Naive thymus-derived CD4-positive, alpha-beta T cell (primary cell): ENCODE measurements around the gene PCNX1. TPM values are rescaled to one million over a fixed set of nuclear protein-coding genes. Genes with fewer than 3 reads are reported as not detected.
A peak's percentile ranks its signal among the peaks of the same experiment; 100 is the strongest.

Experiments
- ATAC-seq: fragments of 150-1000 bp; cut with Tn5 transposase; 2 replicates; pipeline ENCODE4 v1.10.0; 2021; ENCODE audit warnings: mild to moderate bottlenecking, moderate library complexity
- CTCF ChIA-PET: fragments of 350-600 bp; sonication (Branson Sonifier 250); formaldehyde crosslinking; loops from one replicate; lab custom pipeline; 2021; ENCODE audit warnings: antibody characterized with exemption; lab: Charles Lee
- POLR2A ChIA-PET: fragments of 350-600 bp; sonication (Branson Sonifier 250); formaldehyde crosslinking; loops from one replicate; lab custom pipeline; 2021; ENCODE audit warnings: antibody characterized with exemption, inconsistent platforms; lab: Charles Lee
- DNase-seq, 9 donors: peaks; one replicate each; pipeline versions ENCODE4 v3.0.0 to v3.0.0-alpha.2; 2020 to 2022; ENCODE audit warnings: mixed read lengths in 1 of 9
- H3K27ac ChIP-seq: one replicate; pipeline ENCODE4 v1.7.0; 2013; ENCODE audit warnings: mild to moderate bottlenecking, low read depth, low read length, moderate library complexity
- H3K27me3 ChIP-seq, 2 donors: one replicate each; pipeline ENCODE4 v1.7.0; 2013; ENCODE audit warnings: low read length in 2 of 2, mild to moderate bottlenecking in 2 of 2, moderate library complexity in 2 of 2; ENCODE audit not compliant: control insufficient read depth in 2 of 2, insufficient read depth in 2 of 2
- H3K36me3 ChIP-seq, 3 experiments: 1 replicate in 2 of 3; 2 replicates in 1 of 3; pipeline ENCODE4 v1.7.0; 2013; ENCODE audit warnings: low read length in 3 of 3, mild to moderate bottlenecking in 3 of 3, moderate library complexity in 1 of 3; ENCODE audit not compliant: insufficient read depth in 3 of 3, control insufficient read depth in 2 of 3
- H3K4me1 ChIP-seq, 2 donors: one replicate each; pipeline ENCODE4 v1.7.0; 2013; ENCODE audit warnings: low read length in 2 of 2, mild to moderate bottlenecking in 2 of 2, moderate library complexity in 1 of 2; ENCODE audit not compliant: control insufficient read depth in 2 of 2, insufficient read depth in 2 of 2
- H3K4me3 ChIP-seq: 2 replicates; pipeline ENCODE4 v1.7.0; 2013; ENCODE audit warnings: mild to moderate bottlenecking, low read length
- H3K9me3 ChIP-seq, 3 experiments: 1 replicate in 2 of 3; 2 replicates in 1 of 3; pipeline ENCODE4 v1.7.0; 2013; ENCODE audit warnings: low read length in 3 of 3; ENCODE audit not compliant: control insufficient read depth in 2 of 3
- H3K27ac Mint-ChIP-seq, 9 donors: one replicate each; pipeline ENCODE4 v1.8.0; 2020 to 2022; ENCODE audit warnings: mixed read lengths in 9 of 9, mild to moderate bottlenecking in 8 of 9, moderate library complexity in 5 of 9, inconsistent platforms in 2 of 9
- H3K27me3 Mint-ChIP-seq, 5 donors: one replicate each; pipeline ENCODE4 v1.8.0; 2021 to 2022; ENCODE audit warnings: mixed read lengths in 5 of 5, mild to moderate bottlenecking in 1 of 5
- H3K36me3 Mint-ChIP-seq, 5 donors: one replicate each; pipeline ENCODE4 v1.8.0; 2020 to 2022; ENCODE audit warnings: mixed read lengths in 5 of 5, mild to moderate bottlenecking in 3 of 5, inconsistent platforms in 1 of 5
- H3K4me1 Mint-ChIP-seq, 7 donors: one replicate each; pipeline ENCODE4 v1.8.0; 2020 to 2022; ENCODE audit warnings: mixed read lengths in 7 of 7, mild to moderate bottlenecking in 3 of 7, inconsistent platforms in 1 of 7
- H3K4me3 Mint-ChIP-seq, 10 donors: one replicate each; pipeline ENCODE4 v1.8.0; 2020 to 2022; ENCODE audit warnings: mild to moderate bottlenecking in 10 of 10, mixed read lengths in 10 of 10, moderate library complexity in 6 of 10, inconsistent platforms in 2 of 10
- H3K9me3 Mint-ChIP-seq, 11 donors: one replicate each; pipeline ENCODE4 v1.8.0; 2020 to 2022; ENCODE audit warnings: mixed read lengths in 11 of 11, mild to moderate bottlenecking in 4 of 11, inconsistent platforms in 1 of 11, moderate library complexity in 1 of 11
- intact Hi-C, 2 donors: fragments of 100-400 bp; cut with micrococcal nuclease; formaldehyde crosslinking; loops; one replicate each; pipeline ENCODE4 v1.15.1; 2023
- polyA plus RNA-seq, 2 donors: library from polyadenylated mRNA; unstranded; fragments of 300-500 nt; fragmentation: Illumina TruSeq; gene quantifications; one replicate each; pipeline ENCODE4 v1.2.3, GENCODE V29; 2021
- total RNA-seq, 6 experiments: library from RNA in 5 of 6; stranded (reverse) in 5 of 6; gene quantifications; 1 replicate in 5 of 6; 2 replicates in 1 of 6; pipeline ENCODE4 v1.2.3 and lab custom pipeline; 2021 to 2026

The PCNX1 gene
- total and polyA plus RNA-seq, 7 experiments from 2014 or later = 11.2 to 114 (median 111) TPM

DNA sequence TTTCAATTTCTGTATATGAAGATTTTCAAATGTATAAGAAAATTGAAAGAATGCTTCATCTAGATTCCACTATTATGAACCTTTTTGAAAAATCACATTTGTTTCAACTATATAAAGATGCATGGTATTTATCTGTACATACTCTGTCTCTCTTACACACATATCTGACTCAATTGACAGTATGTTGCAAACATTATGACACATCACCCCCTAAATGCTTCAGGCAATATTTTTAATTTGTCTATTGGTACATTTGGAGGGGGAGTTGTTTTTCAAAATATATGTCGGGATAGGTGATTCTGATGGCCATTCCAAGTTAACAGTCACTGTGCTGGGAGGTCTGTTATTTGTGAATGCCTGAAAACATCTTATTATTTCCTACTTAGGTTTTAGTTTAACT is 14.4 kb downstream of the PCNX1 start:
- CTCF ChIA-PET = no interaction called here
- Mint-ChIP-seq H3K27ac (peak overlapping the region in 3 of 9 donors; percentile 9 to 83 (median 68)), H3K4me1 (peaks cover 65 to 99% (median 90%) of the 10 kb centered on the region in 7 donors), H3K27me3 (no peaks in the 10 kb centered on the region), H3K4me3 (peak overlapping the region in 3 of 10 donors; percentile 30 to 71 (median 47)), H3K9me3 (no peaks in the 10 kb centered on the region), H3K36me3 (peaks cover 4 to 12% (median 8%) of the 10 kb centered on the region in 5 donors)
- Histone ChIP-seq H3K27me3 (no peaks in the 10 kb centered on the region), H3K4me3 (no peak overlapping the region), H3K9me3 (no peaks in the 10 kb centered on the region), H3K36me3 (no peaks in the 10 kb centered on the region), H3K4me1 (peaks cover 57 to 60% of the 10 kb centered on the region in 2 donors), H3K27ac (no peak overlapping the region)
- ATAC-seq (no peak), DNase-seq (no peak)
- intact Hi-C loops = loop anchor here in 1 of 2 donors (1.0 to 2.0 kb wide), 2 partner anchors 13 to 20 kb away; no protein-coding TSS in a partner anchor
- POLR2A ChIA-PET = interaction anchor here (2.3 kb wide), 1 partner anchor 8 kb away, joined by 7 read pairs; no protein-coding TSS in a partner anchor

DNA sequence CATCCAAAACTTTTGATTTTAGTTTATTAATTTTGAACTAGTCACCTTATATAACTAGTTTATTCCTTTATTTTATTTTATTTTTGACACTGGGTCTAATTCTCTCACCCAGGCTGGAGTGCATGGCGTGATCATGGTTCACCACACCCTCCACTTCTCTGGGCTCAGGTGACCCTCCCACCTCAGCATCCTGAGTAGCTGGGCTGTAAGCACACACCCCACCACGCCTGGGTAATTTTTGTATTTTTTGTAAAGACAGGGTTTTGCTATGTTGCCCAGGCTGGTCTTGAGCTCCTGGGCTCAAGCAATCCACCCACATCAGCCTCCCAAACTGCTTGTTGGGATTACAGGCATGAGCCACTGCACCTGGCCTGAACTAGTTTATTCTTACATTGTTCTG is 17.3 kb downstream of the PCNX1 start:
- peak overlapping the region in 3 of 10 donors; percentile 16 to 33 (median 23) for H3K4me3 Mint-ChIP-seq
- Histone ChIP-seq H3K4me1 (peaks cover 46 to 48% of the 10 kb centered on the region in 2 donors), H3K36me3 (no peaks in the 10 kb centered on the region), H3K4me3 (no peak overlapping the region), H3K9me3 (no peaks in the 10 kb centered on the region), H3K27me3 (no peaks in the 10 kb centered on the region), H3K27ac (no peak overlapping the region)
- no peaks in the 10 kb centered on the region for H3K27me3 Mint-ChIP-seq
- ChIA-PET POLR2A (interaction anchor here (1.7 to 1.9 kb wide), 2 partner anchors 8 to 17 kb away, joined by 6 read pairs; no protein-coding TSS in a partner anchor), CTCF (interaction anchor here (0.6 to 1.0 kb wide), 3 partner anchors 17 to 31 kb away, joined by 3 to 4 read pairs (median 3); partner anchors contain the start of gene PCNX1)
- intact Hi-C loops = no loop called here
- no peak for DNase-seq
- peaks cover 60 to 98% (median 84%) of the 10 kb centered on the region in 7 donors for H3K4me1 Mint-ChIP-seq
- peaks cover 0 to 6% (median 0%) of the 10 kb centered on the region in 5 donors for H3K36me3 Mint-ChIP-seq
- ATAC-seq = peak; percentile 19
- H3K27ac Mint-ChIP-seq = peak overlapping the region in 1 of 9 donors; percentile 84
- no peaks in the 10 kb centered on the region for H3K9me3 Mint-ChIP-seq

DNA sequence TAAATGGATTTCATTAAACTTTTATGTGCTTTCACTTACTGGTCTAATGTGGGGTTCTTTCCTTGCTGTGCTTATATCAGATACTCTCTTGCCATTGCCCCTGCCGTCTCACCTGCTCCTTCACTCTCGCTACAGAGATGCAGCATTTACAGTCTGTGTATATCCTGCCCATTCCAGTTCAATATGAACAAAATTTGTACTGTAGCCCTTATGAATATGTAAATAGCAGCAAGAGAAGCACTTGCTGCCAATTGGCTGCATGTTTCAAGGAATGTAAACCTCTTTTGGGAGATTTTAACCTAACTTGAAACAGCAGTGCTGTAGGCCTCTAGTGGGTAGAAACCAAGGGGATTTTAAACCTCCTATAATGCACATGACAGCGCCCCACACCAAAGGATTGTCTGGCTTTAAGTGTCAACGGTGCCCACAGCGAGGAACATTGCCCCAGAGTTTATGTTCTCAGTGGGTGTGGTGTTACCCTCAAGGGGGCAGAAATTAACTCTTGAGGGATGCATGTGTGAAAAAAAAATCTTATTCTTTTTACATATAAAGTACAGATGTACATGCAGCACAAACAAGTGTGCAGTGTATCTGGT is 19.1 kb downstream of the PCNX1 start:
- H3K9me3 Mint-ChIP-seq = no peaks in the 10 kb centered on the region
- ATAC-seq (peak; percentile 83), DNase-seq (no peak)
- H3K27ac Mint-ChIP-seq = peak overlapping the region in 8 of 9 donors; percentile 8 to 86 (median 68)
- no peaks in the 10 kb centered on the region for H3K27me3 Mint-ChIP-seq
- ChIA-PET CTCF (interaction anchor here (1.3 to 1.7 kb wide), 2 partner anchors 17 to 19 kb away, joined by 5 read pairs; partner anchors contain the start of gene PCNX1), POLR2A (interaction anchor here (1.2 kb wide), 1 partner anchor 15 kb away, joined by 6 read pairs; no protein-coding TSS in a partner anchor)
- H3K36me3 Mint-ChIP-seq = peaks cover 0 to 6% (median 0%) of the 10 kb centered on the region in 5 donors
- peak overlapping the region in 9 of 10 donors; percentile 2 to 51 (median 22) for H3K4me3 Mint-ChIP-seq
- no peaks in the 10 kb centered on the region for H3K36me3 ChIP-seq
- no peaks in the 10 kb centered on the region for H3K9me3 ChIP-seq
- peaks cover 46 to 98% (median 83%) of the 10 kb centered on the region in 7 donors for H3K4me1 Mint-ChIP-seq
- no peak overlapping the region for H3K27ac ChIP-seq
- intact Hi-C loops = loop anchor here in 1 of 2 donors (1.0 kb wide), 1 partner anchor 8 kb away; no protein-coding TSS in a partner anchor
- H3K27me3 ChIP-seq = no peaks in the 10 kb centered on the region
- no peak overlapping the region for H3K4me3 ChIP-seq
- H3K4me1 ChIP-seq = peaks cover 41 to 49% of the 10 kb centered on the region in 2 donors

DNA sequence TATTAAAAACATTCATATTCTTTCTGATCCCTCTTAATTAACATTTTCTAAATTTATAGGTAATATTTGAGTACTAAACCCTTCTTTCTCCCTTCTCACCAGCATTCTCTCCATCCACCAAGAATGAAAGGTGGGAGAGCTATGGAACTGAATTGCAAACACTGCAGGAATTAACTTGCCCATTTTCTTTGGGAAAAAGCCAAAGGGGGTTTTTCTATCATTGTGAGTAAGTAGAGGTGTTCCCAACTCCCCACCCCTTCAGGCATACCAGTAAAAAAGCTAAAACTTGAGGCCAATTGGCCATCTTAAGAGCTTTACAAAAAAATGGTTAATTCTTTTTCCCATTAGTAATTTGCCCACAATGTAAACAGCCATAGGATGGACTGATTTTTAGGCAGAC is 23.7 kb downstream of the PCNX1 start:
- ATAC-seq (no peak), DNase-seq (no peak)
- H3K4me1 ChIP-seq = peaks cover 48 to 51% of the 10 kb centered on the region in 2 donors
- ChIA-PET POLR2A (interaction anchor here (1.5 to 4.0 kb wide), 4 partner anchors 10 to 25 kb away, joined by 3 to 20 read pairs (median 13); partner anchors contain the start of gene PCNX1), CTCF (interaction anchor here (1.0 to 1.7 kb wide), 3 partner anchors 10 to 24 kb away, joined by 5 to 6 read pairs (median 6); partner anchors contain the start of gene PCNX1)
- intact Hi-C loops = no loop called here
- H3K36me3 ChIP-seq = no peaks in the 10 kb centered on the region
- no peak overlapping the region for H3K4me3 ChIP-seq
- Mint-ChIP-seq H3K36me3 (peaks cover 0 to 5% (median 2%) of the 10 kb centered on the region in 5 donors), H3K9me3 (peaks cover 0 to under 1% (median 0%) of the 10 kb centered on the region in 11 donors), H3K27ac (peak overlapping the region in 8 of 9 donors; percentile 9 to 93 (median 77)), H3K27me3 (no peaks in the 10 kb centered on the region), H3K4me3 (no peak overlapping the region), H3K4me1 (peaks cover 46 to 94% (median 85%) of the 10 kb centered on the region in 7 donors)
- H3K9me3 ChIP-seq = no peaks in the 10 kb centered on the region
- H3K27me3 ChIP-seq = no peaks in the 10 kb centered on the region
- H3K27ac ChIP-seq = no peak overlapping the region

DNA sequence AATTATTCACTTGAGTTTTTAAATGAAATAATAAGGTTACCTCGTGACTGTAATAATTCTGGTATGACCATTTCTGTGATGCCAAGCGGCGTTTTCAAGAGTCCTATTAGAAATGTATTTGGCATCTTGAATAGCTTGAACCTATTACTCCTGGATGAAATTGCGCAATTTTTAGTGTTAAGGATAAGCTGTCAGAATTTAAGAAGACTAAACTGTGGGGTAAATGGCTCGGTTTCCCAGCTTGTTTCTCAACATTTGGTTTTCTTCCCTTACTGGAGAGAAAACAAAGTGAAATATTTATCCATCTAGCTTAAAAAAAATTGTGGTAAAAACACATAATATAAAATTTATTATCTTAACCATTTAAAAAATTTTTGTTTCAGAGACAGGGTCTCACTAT is 26.8 kb downstream of the PCNX1 start:
- ChIA-PET CTCF (interaction anchor here (0.7 to 2.7 kb wide), 4 partner anchors 19 to 27 kb away, joined by 3 to 16 read pairs (median 5); partner anchors contain the start of gene PCNX1), POLR2A (interaction anchor here (0.9 to 3.2 kb wide), 7 partner anchors 16 to 60 kb away, joined by 3 to 13 read pairs (median 6); partner anchors contain the start of gene PCNX1)
- H3K4me1 Mint-ChIP-seq = peaks cover 45 to 96% (median 87%) of the 10 kb centered on the region in 7 donors
- no peaks in the 10 kb centered on the region for H3K36me3 ChIP-seq
- intact Hi-C loops = loop anchor here (1.0 to 2.0 kb wide), 4 partner anchors 8 to 25 kb away; no protein-coding TSS in a partner anchor
- peaks cover 8 to 35% (median 12%) of the 10 kb centered on the region in 5 donors for H3K36me3 Mint-ChIP-seq
- H3K27me3 Mint-ChIP-seq = no peaks in the 10 kb centered on the region
- no peak for DNase-seq
- peak overlapping the region in 9 of 10 donors; percentile 15 to 81 (median 58) for H3K4me3 Mint-ChIP-seq
- peaks cover 34% of the 10 kb centered on the region in 2 donors for H3K4me1 ChIP-seq
- H3K27me3 ChIP-seq = no peaks in the 10 kb centered on the region
- no peaks in the 10 kb centered on the region for H3K9me3 ChIP-seq
- no peak overlapping the region for H3K4me3 ChIP-seq
- no peak for ATAC-seq
- peaks cover 0 to 18% (median 9%) of the 10 kb centered on the region in 11 donors for H3K9me3 Mint-ChIP-seq
- H3K27ac ChIP-seq = peak overlapping the region; percentile 34
- peak overlapping the region; percentile 77 to 94 (median 89) for H3K27ac Mint-ChIP-seq

DNA sequence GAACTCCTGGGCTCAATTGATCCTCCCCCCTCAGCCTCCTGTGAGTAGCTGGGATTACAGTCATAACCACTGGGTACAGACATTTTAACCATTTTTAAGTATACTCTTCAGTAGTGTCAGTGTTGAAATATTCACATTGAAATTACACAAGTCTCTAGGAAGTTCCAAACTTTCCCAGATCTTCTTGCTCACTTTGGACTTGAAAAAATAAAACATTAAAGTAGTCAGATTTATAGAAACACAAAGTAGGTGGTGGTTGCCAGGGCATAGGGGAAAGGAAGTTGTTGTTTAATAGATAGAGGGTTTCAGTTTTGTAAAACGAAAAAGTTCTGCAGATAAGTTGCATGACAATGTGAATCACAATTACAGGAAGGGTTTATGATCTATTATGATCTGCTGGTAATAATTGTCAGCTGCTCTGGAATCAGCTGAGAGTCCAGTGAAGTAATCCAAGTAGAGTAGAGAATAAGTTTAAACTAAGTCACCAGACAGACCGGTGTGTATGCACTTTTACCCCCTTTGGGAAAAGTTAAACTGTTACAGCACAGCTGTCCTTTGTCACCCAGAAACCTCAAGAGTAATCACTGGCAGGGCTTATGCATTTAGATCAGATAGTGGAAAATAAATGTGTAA is 27.4 kb downstream of the PCNX1 start:
- Mint-ChIP-seq H3K4me3 (peak overlapping the region; percentile 12 to 81 (median 75)), H3K4me1 (peaks cover 45 to 96% (median 87%) of the 10 kb centered on the region in 7 donors), H3K27me3 (no peaks in the 10 kb centered on the region), H3K36me3 (peaks cover 12 to 40% (median 13%) of the 10 kb centered on the region in 5 donors), H3K9me3 (peaks cover 0 to 23% (median 12%) of the 10 kb centered on the region in 11 donors), H3K27ac (peak overlapping the region; percentile 77 to 93 (median 88))
- Histone ChIP-seq H3K4me1 (peaks cover 29 to 32% of the 10 kb centered on the region in 2 donors), H3K4me3 (peak overlapping the region; percentile 35), H3K27me3 (no peaks in the 10 kb centered on the region), H3K9me3 (no peaks in the 10 kb centered on the region), H3K36me3 (no peaks in the 10 kb centered on the region), H3K27ac (peak overlapping the region; percentile 19)
- ChIA-PET POLR2A (interaction anchor here (0.5 to 3.2 kb wide), 10 partner anchors 14 to 376 kb away, joined by 3 to 13 read pairs (median 4); partner anchors contain the start of gene PCNX1), CTCF (interaction anchor here (0.7 to 2.7 kb wide), 4 partner anchors 19 to 27 kb away, joined by 3 to 16 read pairs (median 5); partner anchors contain the start of gene PCNX1)
- DNase-seq (peak in 2 of 9 donors; percentile 19 to 32), ATAC-seq (peak; percentile 70)
- intact Hi-C loops = loop anchor here (1.0 to 2.0 kb wide), 4 partner anchors 8 to 26 kb away; no protein-coding TSS in a partner anchor
